Mucosa of stomach (tissue), 1 donor: ENCODE results near the gene HIPK4.
A peak's percentile ranks its signal among the peaks of the same experiment; 100 is the strongest.
"Not testable (repeated sequence)": the region's sequence is repeated elsewhere in the genome, so short reads cannot be mapped to it uniquely, and the experiment has no call there.

Experiments used
- H3K27me3 ChIP-seq: one replicate; pipeline ENCODE4 v1.7.0; 2013; ENCODE audit warnings: mild to moderate bottlenecking, low read length; ENCODE audit not compliant: control insufficient read depth, insufficient read depth
- H3K36me3 ChIP-seq: one replicate; pipeline ENCODE4 v1.7.0; 2013; ENCODE audit warnings: low read length; ENCODE audit not compliant: control insufficient read depth, insufficient read depth
- H3K4me1 ChIP-seq: one replicate; pipeline ENCODE4 v1.7.0; 2013; ENCODE audit warnings: mild to moderate bottlenecking, low read length; ENCODE audit not compliant: control insufficient read depth, insufficient read depth
- H3K4me3 ChIP-seq: one replicate; pipeline ENCODE4 v1.7.0; 2013; ENCODE audit warnings: low read length
- H3K9ac ChIP-seq: one replicate; pipeline ENCODE4 v1.7.0; 2013; ENCODE audit warnings: mild to moderate bottlenecking, low read length, moderate library complexity
- H3K9me3 ChIP-seq: one replicate; pipeline ENCODE4 v1.7.0; 2013; ENCODE audit warnings: mild to moderate bottlenecking, low read length, moderate library complexity; ENCODE audit not compliant: control insufficient read depth
- donor health status: Pancreatic carcinoma.

Gene HIPK4

DNA sequence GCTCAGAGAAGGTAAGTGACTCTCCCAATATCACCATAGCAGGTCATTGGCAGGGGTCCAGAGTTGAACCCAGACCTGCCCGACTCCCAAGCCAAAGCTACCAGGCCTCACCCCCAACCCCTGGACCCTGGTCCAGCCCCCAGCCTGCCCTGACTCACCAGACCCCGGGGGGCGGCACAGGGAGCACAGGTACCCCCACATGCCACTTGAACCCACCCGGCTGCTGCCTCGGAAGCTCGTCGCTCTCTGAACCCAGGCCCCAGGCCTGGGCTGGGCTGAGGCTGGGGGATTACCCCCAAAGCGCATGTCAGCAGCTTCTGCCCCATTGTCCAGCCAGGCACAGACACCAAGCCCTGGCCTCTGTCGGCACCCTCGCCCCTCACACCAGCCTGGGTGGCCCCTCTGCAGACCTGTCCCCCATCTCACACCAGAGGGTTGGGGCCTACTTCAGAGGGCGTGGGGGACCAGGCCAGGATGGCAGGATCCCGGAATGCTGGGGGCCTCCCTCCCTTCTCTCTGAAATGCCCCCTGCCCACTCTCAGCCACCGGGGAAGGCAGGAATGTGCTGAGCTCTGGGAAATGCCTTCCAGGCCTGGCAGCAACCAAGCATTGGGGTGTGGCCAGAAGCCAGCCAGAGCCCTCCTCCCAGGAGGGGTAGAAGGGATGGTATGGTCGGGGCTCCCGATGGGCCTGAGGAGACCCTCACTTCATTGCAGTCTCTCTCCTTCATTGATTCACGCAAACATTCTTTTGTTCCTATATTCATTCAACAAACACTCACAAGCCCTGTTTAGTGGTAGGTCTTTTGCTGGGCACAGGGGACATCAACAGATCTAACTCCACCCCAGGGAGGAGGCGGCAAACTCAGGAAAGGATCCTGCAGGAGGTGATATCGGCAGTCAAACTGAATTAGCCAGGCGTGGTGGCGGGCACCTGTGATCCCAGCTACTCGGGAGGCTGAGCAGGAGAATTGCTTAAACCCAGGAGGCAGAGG, 24.9 kb upstream of the HIPK4 start:
- no peaks in the 10 kb centered on the region for H3K9me3 ChIP-seq
- no peak overlapping the region for H3K4me3 ChIP-seq
- no peaks in the 10 kb centered on the region for H3K27me3 ChIP-seq
- H3K36me3 ChIP-seq, result no peaks in the 10 kb centered on the region
- no peak overlapping the region for H3K9ac ChIP-seq
- H3K4me1 ChIP-seq, result peaks cover 6% of the 10 kb centered on the region

GRCh38 chr19:40413291-40413845, 23.4 kb upstream of the HIPK4 start, which contains the start of gene PRX:
Gene PRX, minus strand, starts transcription at chr19:40413378. Its CDS starts 5,446 bp downstream, at chr19:40407932.
- H3K4me3 ChIP-seq, result no peak within 1 kb of the TSS
- H3K27me3 ChIP-seq, result no peaks in the 10 kb centered on the region
- H3K36me3 ChIP-seq, result no peaks in the 10 kb centered on the region
- H3K9ac ChIP-seq, result peak within 1 kb of the TSS; percentile 3
- H3K9me3 ChIP-seq, result no peaks in the 10 kb centered on the region
- H3K4me1 ChIP-seq, result peaks cover 6% of the 10 kb centered on the region

DNA sequence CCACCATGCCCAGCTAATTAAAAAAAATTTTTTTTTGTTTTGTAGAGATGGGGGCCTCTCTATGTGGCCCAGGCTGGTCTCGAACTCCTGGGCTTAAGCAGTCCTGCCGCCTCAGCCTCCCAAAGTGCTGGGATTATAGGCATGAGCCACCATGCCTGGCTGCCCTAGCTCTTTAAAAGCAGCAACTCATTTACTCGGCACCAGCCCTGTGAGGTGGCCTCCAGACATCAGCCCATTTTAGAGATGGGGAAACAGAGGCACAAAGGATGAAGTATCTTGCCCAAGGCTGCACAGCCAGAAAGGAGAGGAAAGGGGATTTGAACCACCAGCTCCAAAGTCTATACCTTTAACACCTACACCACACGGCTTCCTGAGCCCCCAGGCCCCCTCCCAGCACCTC, 22.9 kb upstream of the HIPK4 start:
- Histone ChIP-seq H3K4me1 (peaks cover 10% of the 10 kb centered on the region), H3K9ac (no peak overlapping the region), H3K36me3 (no peaks in the 10 kb centered on the region), H3K4me3 (no peak overlapping the region), H3K9me3 (no peaks in the 10 kb centered on the region), H3K27me3 (no peaks in the 10 kb centered on the region)

DNA sequence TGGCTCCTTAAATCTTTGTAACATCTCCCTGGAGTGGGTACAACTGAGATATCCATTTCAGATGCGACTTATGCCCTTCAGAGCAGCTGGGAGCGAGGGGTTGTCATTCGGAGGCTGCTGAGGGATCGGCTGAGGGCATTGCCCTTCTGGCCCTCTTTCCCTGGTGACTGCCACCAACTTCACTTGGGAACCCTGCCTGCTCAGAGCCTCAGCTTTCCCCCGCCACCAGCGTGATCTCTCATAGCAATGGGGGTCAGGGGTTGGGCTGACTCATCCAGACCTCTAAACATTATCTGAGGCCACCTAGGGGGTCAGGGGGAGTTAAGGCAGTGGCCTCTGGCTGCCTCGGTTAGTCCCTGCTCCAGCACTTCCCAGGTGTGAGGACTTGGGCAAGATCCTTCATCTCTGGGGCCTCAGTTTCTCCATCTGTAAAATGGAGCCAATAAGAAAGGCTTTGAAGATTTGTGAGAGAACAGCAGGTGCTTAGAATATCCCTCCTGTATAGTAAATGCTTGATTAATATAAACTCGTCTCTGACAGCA, 22.0 kb upstream of the HIPK4 start:
- Histone ChIP-seq H3K4me1 (peaks cover 5% of the 10 kb centered on the region), H3K9me3 (no peaks in the 10 kb centered on the region), H3K4me3 (no peak overlapping the region), H3K9ac (peak overlapping the region; percentile 3), H3K27me3 (no peaks in the 10 kb centered on the region), H3K36me3 (no peaks in the 10 kb centered on the region)

- Histone ChIP-seq H3K4me3 (no peak overlapping the region), H3K4me1 (peaks cover 5% of the 10 kb centered on the region), H3K9ac (no peak overlapping the region), H3K36me3 (no peaks in the 10 kb centered on the region), H3K9me3 (no peaks in the 10 kb centered on the region), H3K27me3 (no peaks in the 10 kb centered on the region)
Measured at GRCh38 chr19:40411125-40411842, 21.3 kb upstream of the HIPK4 start.

GRCh38 chr19:40410030-40410389, 20.0 kb upstream of the HIPK4 start:
- H3K36me3 ChIP-seq, result no peaks in the 10 kb centered on the region
- H3K9me3 ChIP-seq, result no peaks in the 10 kb centered on the region
- H3K4me3 ChIP-seq, result no peak overlapping the region
- peaks cover 5% of the 10 kb centered on the region for H3K4me1 ChIP-seq
- H3K27me3 ChIP-seq, result no peaks in the 10 kb centered on the region
- no peak overlapping the region for H3K9ac ChIP-seq

DNA sequence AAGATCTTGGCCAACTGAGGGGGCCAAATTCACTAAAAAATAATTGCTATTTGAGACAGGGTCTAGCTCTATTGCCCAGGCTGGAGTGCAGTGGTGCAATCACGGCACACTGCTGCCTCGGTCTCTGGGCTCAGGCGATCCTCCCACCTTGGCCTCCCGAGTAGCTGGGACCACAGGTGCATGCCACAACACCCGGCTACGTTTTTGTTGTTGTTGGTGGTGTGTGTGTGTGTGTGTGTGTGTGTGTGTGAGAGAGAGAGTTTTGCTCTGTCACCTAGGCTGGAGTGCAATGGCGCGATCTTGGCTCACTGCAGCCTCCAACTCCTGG, 18.6 kb upstream of the HIPK4 start:
- not testable (repeated sequence) for H3K27me3 ChIP-seq, H3K4me3 ChIP-seq, H3K36me3 ChIP-seq, H3K9me3 ChIP-seq, H3K4me1 ChIP-seq, H3K9ac ChIP-seq

GRCh38 chr19:40407714-40408597, 18.0 kb upstream of the HIPK4 start:
- H3K27me3 ChIP-seq, result no peaks in the 10 kb centered on the region
- no peaks in the 10 kb centered on the region for H3K9me3 ChIP-seq
- H3K4me1 ChIP-seq, result peaks cover 8% of the 10 kb centered on the region
- no peaks in the 10 kb centered on the region for H3K36me3 ChIP-seq
- H3K4me3 ChIP-seq, result no peak overlapping the region
- H3K9ac ChIP-seq, result no peak overlapping the region

DNA sequence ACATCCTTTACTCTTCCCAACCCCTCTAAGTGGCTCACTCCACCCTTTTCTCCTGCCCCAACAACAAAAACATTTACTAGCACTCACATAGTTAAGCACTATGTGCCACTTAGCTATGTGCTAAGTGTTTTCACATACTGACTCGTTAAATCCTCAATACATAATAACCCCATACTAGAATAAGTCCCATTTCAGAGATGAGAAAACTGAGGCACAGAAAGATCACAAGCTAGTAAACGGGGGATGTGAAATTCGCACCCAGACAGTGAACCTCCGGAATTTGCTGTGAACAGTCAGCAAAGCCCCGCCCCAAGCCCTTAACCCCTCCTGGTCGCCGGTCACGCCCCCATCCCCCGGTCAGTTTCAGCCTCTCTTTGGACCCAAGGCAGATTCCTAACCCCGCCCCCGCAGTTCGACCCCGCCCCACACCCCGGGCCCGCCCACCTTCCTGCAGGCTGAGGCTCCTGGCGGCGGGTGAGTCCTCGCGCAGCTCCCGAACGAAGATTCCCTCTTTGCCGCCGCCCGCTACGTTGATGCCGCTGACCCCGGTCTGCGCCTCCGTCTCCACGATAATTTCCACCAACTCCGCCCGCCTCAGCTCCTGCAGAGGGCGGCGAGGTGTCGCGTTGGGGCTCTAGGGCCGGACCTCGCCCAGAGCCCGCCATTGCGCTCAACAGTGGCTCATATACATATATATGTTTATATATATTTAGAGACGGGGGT, 13.4 kb upstream of the HIPK4 start:
- Histone ChIP-seq H3K27me3 (no peaks in the 10 kb centered on the region), H3K9ac (peak overlapping the region; percentile 47), H3K9me3 (no peaks in the 10 kb centered on the region), H3K4me1 (peaks cover 8% of the 10 kb centered on the region), H3K4me3 (no peak overlapping the region), H3K36me3 (no peaks in the 10 kb centered on the region)

- Histone ChIP-seq H3K4me3 (no peak overlapping the region), H3K27me3 (no peaks in the 10 kb centered on the region), H3K36me3 (no peaks in the 10 kb centered on the region), H3K9me3 (no peaks in the 10 kb centered on the region), H3K4me1 (peaks cover 4% of the 10 kb centered on the region), H3K9ac (no peak overlapping the region)
Measured at GRCh38 chr19:40400559-40400958, 10.6 kb upstream of the HIPK4 start.
